GM12878 (cell line): ENCODE measurements around the gene KLK2. TPM values are rescaled to one million over a fixed set of nuclear protein-coding genes. Genes with fewer than 3 reads are reported as not detected.

ENCODE experiments used
- ATAC-seq: fragments of 200-7000 bp; cut with Tn5 transposase; 3 replicates; pipeline ENCODE4 v1.9.1; 2020; ENCODE audit warnings: mild to moderate bottlenecking, moderate library complexity
- BruUV-seq: library from RNA; stranded (reverse); fragments of 400-500 nt; replicated peaks from 2 replicates; lab custom pipeline; 2021; lab: Mats Ljungman, UMichigan
- CTCF ChIA-PET: fragments of 300-600 bp; sonication (Branson Sonifier 250); formaldehyde crosslinking; extraction: SDS; loops from one replicate; lab custom pipeline; 2021; ENCODE audit warnings: inconsistent platforms; lab: Yijun Ruan, JAX
- POLR2A ChIA-PET: fragments of 350-600 bp; formaldehyde crosslinking; extraction: SDS; loops from one replicate; lab custom pipeline; 2021; ENCODE audit warnings: inconsistent platforms; lab: Charles Lee
- RAD21 ChIA-PET: fragments of 300-600 bp; sonication (Branson Sonifier 250); formaldehyde crosslinking; loops from one replicate; lab custom pipeline; 2023; ENCODE audit warnings: antibody characterized with exemption; ENCODE audit not compliant: unreplicated experiment; lab: Charles Lee
- SMC1A ChIA-PET: fragments of 300-600 bp; sonication (Branson Sonifier 250); formaldehyde crosslinking; loops from one replicate; lab custom pipeline; 2023; ENCODE audit not compliant: unreplicated experiment, uncharacterized antibody; lab: Charles Lee
- DNase-seq: peaks from one replicate; pipeline ENCODE4 v3.0.0-alpha.2; 2011; ENCODE audit warnings: low read depth, low spot score
- FAIRE-seq: peaks from 3 replicates; lab custom pipeline; 2011; peaks lifted over from hg19 to GRCh38; lab: Jason Lieb, UNC
- H2AFZ ChIP-seq: 2 replicates; pipeline ENCODE4 v1.6.0; 2011; ENCODE audit warnings: low read depth, low read length, control low read depth; ENCODE audit not compliant: control insufficient read depth
- H3K27ac ChIP-seq: 2 replicates; pipeline ENCODE4 v1.5.1; 2011; ENCODE audit warnings: control low read depth; ENCODE audit not compliant: control insufficient read depth, insufficient read depth
- H3K27me3 ChIP-seq, 2 experiments: replicated peaks in 1 of 2; 2 replicates each; pipeline versions ENCODE4 v1.6.0 to v1.6.1; 2011; ENCODE audit warnings: low read length in 1 of 2; ENCODE audit not compliant: control insufficient read depth in 2 of 2, insufficient read depth in 2 of 2
- H3K36me3 ChIP-seq, 2 experiments: 2 replicates each; pipeline ENCODE4 v1.5.1; 2011; ENCODE audit warnings: low read length in 1 of 2; ENCODE audit not compliant: control insufficient read depth in 2 of 2, insufficient read depth in 2 of 2
- H3K4me1 ChIP-seq: 2 replicates; pipeline ENCODE4 v1.6.1; 2011; ENCODE audit warnings: mild to moderate bottlenecking, low read length, moderate library complexity, mixed read lengths; ENCODE audit not compliant: control insufficient read depth, insufficient read depth
- H3K4me2 ChIP-seq: 2 replicates; pipeline ENCODE4 v1.6.0; 2011; ENCODE audit warnings: control low read depth; ENCODE audit not compliant: control insufficient read depth, insufficient read depth
- H3K4me3 ChIP-seq: fragments of 200-600 bp; sonication (generic); 2 replicates; pipeline ENCODE4 v1.5.1; 2016
- H3K79me2 ChIP-seq: 2 replicates; pipeline ENCODE4 v1.6.0; 2011; ENCODE audit warnings: low read length; ENCODE audit not compliant: control insufficient read depth, insufficient read depth
- H3K9ac ChIP-seq: 2 replicates; pipeline ENCODE4 v1.8.0; 2011; ENCODE audit warnings: low read length, control low read depth, mixed read lengths; ENCODE audit not compliant: control insufficient read depth, insufficient read depth
- H3K9me3 ChIP-seq: replicated peaks from 3 replicates; pipeline ENCODE4 v1.5.1; 2011; ENCODE audit warnings: mild to moderate bottlenecking, low read length; ENCODE audit not compliant: control insufficient read depth, insufficient read depth
- H4K20me1 ChIP-seq: 2 replicates; pipeline ENCODE4 v1.6.0; 2011; ENCODE audit not compliant: control insufficient read depth, insufficient read depth
- ASH2L ChIP-seq: fragments of 300-600, 200-600 bp; sonication (generic); IDR thresholded peaks from 2 replicates; pipeline ENCODE4 v1.6.1; 2017; ENCODE audit warnings: low read depth, mild to moderate bottlenecking, borderline replicate concordance
- BCLAF1 ChIP-seq: fragments of 450-650 bp; IDR thresholded peaks from 2 replicates; pipeline ENCODE4 v1.6.1; 2017; ENCODE audit warnings: antibody characterized with exemption, mild to moderate bottlenecking, moderate library complexity
- ETV6 ChIP-seq, 2 experiments: fragments of 450-650 bp in 1 of 2; IDR thresholded peaks in 1 of 2; conservative IDR thresholded peaks in 1 of 2; 2 replicates each; pipeline ENCODE4 v1.6.1; 2014; ENCODE audit warnings: antibody characterized with exemption in 1 of 2, borderline replicate concordance in 1 of 2, low read depth in 1 of 2, mild to moderate bottlenecking in 1 of 2, moderate library complexity in 1 of 2
- HDAC2 ChIP-seq: fragments of 200-600 bp; sonication (generic); IDR thresholded peaks from 2 replicates; pipeline ENCODE4 v1.6.1; 2017
- KLF5 ChIP-seq: fragments of 450-650 bp; IDR thresholded peaks from 2 replicates; pipeline ENCODE4 v1.6.1; 2014; ENCODE audit warnings: mild to moderate bottlenecking; ENCODE audit not compliant: partially characterized antibody
- NFYB ChIP-seq: IDR thresholded peaks from 2 replicates; pipeline ENCODE4 v1.6.1; 2011; ENCODE audit warnings: low read depth, mild to moderate bottlenecking, low read length, improper control_type of control experiment, moderate library complexity; ENCODE audit not compliant: insufficient read depth
- PKNOX1 ChIP-seq: fragments of 450-650 bp; IDR thresholded peaks from 2 replicates; pipeline ENCODE4 v1.6.1; 2016; ENCODE audit warnings: mild to moderate bottlenecking
- POLR2AphosphoS2 ChIP-seq: IDR thresholded peaks from 2 replicates; pipeline ENCODE4 v1.6.1; 2011; ENCODE audit warnings: low read depth, mild to moderate bottlenecking, low read length, improper control_type of control experiment, moderate library complexity
- PRDM15 ChIP-seq: fragments of 450-650 bp; formaldehyde crosslinking; IDR thresholded peaks from 2 replicates; pipeline ENCODE4 v1.4.0; 2020; ENCODE audit warnings: mild to moderate bottlenecking, moderate library complexity
- WGBS: methylation state at CpG from one replicate; pipeline ENCODE4 v1.1.6; 2016; ENCODE audit warnings: low lambda C conversion rate; ENCODE audit not compliant: insufficient replicate concordance, insufficient coverage; ENCODE audit errors: missing lambda C conversion rate; 5-methylcytosine and 5-hydroxymethylcytosine counted together
- in situ Hi-C: fragments of 300-500 bp; cut with MboI; formaldehyde crosslinking; loops from 9 replicates; pipeline ENCODE4 v1.14.3; 2018; ENCODE audit warnings: mixed read lengths
- intact Hi-C: fragments of 100-400 bp; cut with micrococcal nuclease; formaldehyde crosslinking; loops from one replicate; pipeline ENCODE4 v1.14.2; 2022; ENCODE audit not compliant: unreplicated experiment
- polyA plus RNA-seq, 11 experiments: library from polyadenylated mRNA; depleted of rRNA in 4 of 11; unstranded in 6 of 11; stranded (reverse) in 5 of 11; fragments of >200 nt; fragmentation: Nextera tagmentation in 4 of 11; fragmentation: Illumina TruSeq in 1 of 11; extraction: Ambion mirVana in 4 of 11; extraction: Trizol in 1 of 11; gene quantifications; 1 replicate in 1 of 11; 2 replicates in 10 of 11; pipeline versions ENCODE4 v1.2.1 to v1.2.3, GENCODE V29; 2011 to 2016; ENCODE audit warnings: inconsistent platforms in 2 of 11, missing spikeins in 2 of 11, low read depth in 1 of 11
- total RNA-seq, 4 experiments: library from RNA; depleted of rRNA in 3 of 4; stranded (reverse); fragments of >200 nt in 3 of 4; fragmentation: Illumina TruSeq in 1 of 4; extraction: Trizol in 1 of 4; gene quantifications; 2 replicates each; pipeline versions ENCODE4 v1.2.1 to v1.2.3, GENCODE V29; 2013 to 2021

KLK2 gene
- total and polyA plus RNA-seq, 10 of the 15 experiments (the other 5 are each of a cell fraction or from before 2014, with no cell fraction given) = 0.19 to 3.1 (median 1.2) TPM

GRCh38 chr19:50831026-50831396 lies 42.2 kb upstream of the KLK2 start:
- Histone ChIP-seq H4K20me1 (no peaks in the 10 kb centered on the region), H3K27me3 (no peaks in the 10 kb centered on the region), H3K27ac (no peak overlapping the region), H3K9ac (no peak overlapping the region), H3K36me3 (no peaks in the 10 kb centered on the region)
- no peak for DNase-seq
- ChIA-PET RAD21 (no interaction called here), CTCF (interaction anchor here (1.2 to 1.3 kb wide), 2 partner anchors 77 to 91 kb away, joined by 3 read pairs; no protein-coding TSS in a partner anchor), SMC1A (no interaction called here)
- intact Hi-C loops (no loop called here), in situ Hi-C loops (no loop called here)
- FAIRE-seq = no peak
- TF ChIP-seq POLR2AphosphoS2 (no peak), HDAC2 (no peak), BCLAF1 (no peak), KLF5 (no peak)
- TF ChIP-seq, all 136 proteins: peak for 0
- no peaks in the 10 kb centered on the region for H3K9me3 ChIP-seq
- H3K4me2 ChIP-seq = no peak overlapping the region
- POLR2A ChIA-PET = no interaction called here
- WGBS = 32% methylated on average over 7 of the region's 7 CpGs
- peaks cover 5% of the 10 kb centered on the region; the same call in 1 of the 2 replicates for H3K4me1 ChIP-seq
- no peak overlapping the region for H3K4me3 ChIP-seq
- BruUV-seq = no TSS peak
- no peak overlapping the region for H2AFZ ChIP-seq
- H3K79me2 ChIP-seq = no peaks in the 10 kb centered on the region
- no peak for ATAC-seq

GRCh38 chr19:50832666-50833065 lies 40.6 kb upstream of the KLK2 start:
- FAIRE-seq (no peak), ATAC-seq (no peak), DNase-seq (no peak)
- no TSS peak for BruUV-seq
- SMC1A ChIA-PET = no interaction called here
- Histone ChIP-seq H2AFZ (no peak overlapping the region), H3K79me2 (no peaks in the 10 kb centered on the region), H3K9ac (no peak overlapping the region), H3K36me3 (no peaks in the 10 kb centered on the region), H3K4me1 (peaks cover 5% of the 10 kb centered on the region; the same call in 1 of the 2 replicates), H3K9me3 (no peaks in the 10 kb centered on the region), H3K4me3 (no peak overlapping the region), H3K27ac (no peak overlapping the region), H4K20me1 (no peaks in the 10 kb centered on the region), H3K4me2 (no peak overlapping the region), H3K27me3 (no peaks in the 10 kb centered on the region)
- POLR2A ChIA-PET = no interaction called here
- intact Hi-C loops (no loop called here), in situ Hi-C loops (no loop called here)
- RAD21 ChIA-PET = no interaction called here
- WGBS = 48% methylated on average over 8 of the region's 8 CpGs
- CTCF ChIA-PET = interaction anchor here (1.1 kb wide), 1 partner anchor 13 kb away, joined by 3 read pairs; no protein-coding TSS in a partner anchor
- no peak for TF ChIP-seq ETV6 (conservative IDR thresholded peaks at IDR 0.05 in 1 of 2, IDR thresholded peaks at IDR 0.05 in 1 of 2; ENCODE audit: borderline replicate concordance in 1 of 2, low read depth in 1 of 2)
- no peak for TF ChIP-seq NFYB
- no peak for TF ChIP-seq PRDM15 (CRISPR knock-in tag)
- TF ChIP-seq PKNOX1 = no peak
- no peak for TF ChIP-seq ASH2L
